ENCODE measurements around the gene LAMTOR5.
"Not testable (repeated sequence)": the region's sequence is repeated elsewhere in the genome, so short reads cannot be mapped to it uniquely, and the experiment has no call there.

Gene LAMTOR5

DNA sequence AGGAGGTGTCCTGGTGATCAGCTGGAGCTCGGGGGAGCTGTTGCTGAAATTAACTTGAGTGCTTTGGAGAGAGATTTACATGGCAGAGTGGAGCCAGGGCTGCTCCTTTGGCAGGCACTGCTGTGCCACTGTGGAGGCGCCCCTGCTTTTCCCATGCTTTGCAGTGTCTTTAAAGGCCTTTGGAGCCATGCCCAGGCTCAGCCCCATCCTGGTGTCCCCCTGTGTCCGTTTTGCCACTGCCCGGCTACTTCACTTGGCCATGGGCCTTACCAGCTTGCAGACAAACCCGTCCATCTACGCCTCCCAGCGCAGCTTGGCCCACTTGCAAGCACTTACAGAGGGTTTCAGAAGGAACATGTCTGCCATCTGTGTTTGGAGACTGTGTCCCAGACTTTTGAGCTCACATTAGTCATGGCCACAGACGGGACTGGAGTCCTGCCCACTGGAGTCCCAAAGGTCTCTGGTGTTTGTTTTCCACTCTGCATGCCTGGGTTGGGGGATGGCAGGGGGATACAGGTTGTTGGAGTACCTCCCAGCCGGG, 18.2 kb upstream of the LAMTOR5 start:
- no peak for FAIRE-seq

DNA sequence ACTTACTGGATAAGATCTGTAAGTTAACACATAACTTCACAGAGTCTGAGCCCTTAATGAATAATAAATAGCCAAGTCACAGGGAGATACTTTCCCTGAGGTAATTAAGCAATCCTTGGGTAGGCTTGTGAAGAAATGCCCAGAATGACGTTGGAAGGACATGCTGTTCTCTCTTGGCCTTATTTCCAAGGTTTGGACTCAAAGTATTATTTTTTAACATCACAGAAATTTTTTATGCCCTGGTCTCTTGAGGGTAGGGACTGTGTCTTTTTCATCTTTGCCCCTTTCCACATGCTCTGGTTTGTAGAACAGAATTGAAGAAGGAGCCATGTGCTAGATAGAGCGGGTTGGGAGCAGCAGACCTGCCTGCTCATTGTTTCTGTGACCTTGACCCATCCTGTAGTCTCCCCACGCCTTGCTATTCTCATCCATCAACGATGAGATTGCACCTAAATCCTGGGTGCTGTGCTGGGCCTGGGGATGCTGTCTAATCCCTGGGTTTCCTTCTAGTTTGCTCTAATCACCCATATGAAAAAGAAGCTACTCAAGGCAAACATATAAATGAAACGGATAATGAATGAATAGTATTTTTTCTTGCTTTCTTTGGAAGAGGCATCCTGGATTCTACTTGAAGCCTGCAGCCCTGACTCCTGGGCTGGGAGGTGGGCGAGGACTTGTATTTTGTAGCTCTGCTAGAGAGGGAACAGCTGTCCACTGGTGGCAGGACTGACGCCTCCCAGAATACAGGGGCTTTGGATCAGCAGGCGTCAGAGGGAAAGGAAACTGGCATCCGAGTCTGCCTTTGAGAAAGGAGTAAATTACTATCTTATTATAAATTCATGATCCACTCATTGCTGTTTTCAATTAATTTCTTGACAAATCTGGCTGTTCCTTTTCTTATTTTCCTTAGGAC, 17.5 kb upstream of the LAMTOR5 start:
- no peak for FAIRE-seq

DNA sequence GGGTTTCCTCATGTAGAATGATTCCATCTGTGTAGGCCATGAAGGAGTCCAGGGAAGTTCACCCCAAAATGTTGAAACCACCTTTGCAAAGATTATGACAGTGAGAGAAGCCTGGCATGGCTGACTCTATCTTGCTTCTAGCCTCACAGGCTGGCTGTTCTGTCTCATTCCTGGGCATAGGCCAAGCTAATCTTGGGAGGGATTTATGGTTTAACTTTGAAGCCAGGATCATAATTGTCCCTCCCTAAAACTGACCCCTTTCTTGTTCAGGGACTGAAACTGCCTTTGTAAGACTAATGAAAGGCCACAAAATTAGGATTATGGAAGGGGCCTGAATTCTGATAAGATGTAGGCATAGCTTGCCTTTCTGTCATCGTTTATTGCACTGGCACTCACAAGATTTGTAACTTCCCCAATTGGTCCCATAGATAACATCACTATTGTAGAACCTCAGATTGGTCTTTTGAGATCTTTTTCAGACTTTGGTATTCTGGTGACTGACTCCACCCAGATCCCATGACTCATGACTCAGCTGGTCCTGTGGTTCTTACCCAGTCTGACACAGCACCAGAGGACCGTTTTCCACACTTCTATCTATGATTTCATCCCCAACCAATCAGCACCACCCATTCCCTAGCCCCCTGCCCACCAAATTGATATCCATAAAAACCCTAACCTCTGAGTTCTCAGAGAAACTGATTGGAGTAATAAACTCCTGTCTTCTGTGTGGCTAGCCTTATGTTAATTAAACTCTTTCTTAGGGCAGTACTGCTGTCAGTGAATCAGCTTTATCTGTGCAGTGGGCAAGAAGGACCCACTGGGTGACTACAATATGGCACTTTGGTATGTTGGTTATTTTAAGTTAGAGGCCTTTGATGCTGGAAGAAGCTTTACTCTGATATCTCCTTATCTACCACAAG, 13.6 kb upstream of the LAMTOR5 start:
- no peak for FAIRE-seq

GRCh38 chr1:110420023-110420662, 12.6 kb upstream of the LAMTOR5 start:
- FAIRE-seq: no peak

DNA sequence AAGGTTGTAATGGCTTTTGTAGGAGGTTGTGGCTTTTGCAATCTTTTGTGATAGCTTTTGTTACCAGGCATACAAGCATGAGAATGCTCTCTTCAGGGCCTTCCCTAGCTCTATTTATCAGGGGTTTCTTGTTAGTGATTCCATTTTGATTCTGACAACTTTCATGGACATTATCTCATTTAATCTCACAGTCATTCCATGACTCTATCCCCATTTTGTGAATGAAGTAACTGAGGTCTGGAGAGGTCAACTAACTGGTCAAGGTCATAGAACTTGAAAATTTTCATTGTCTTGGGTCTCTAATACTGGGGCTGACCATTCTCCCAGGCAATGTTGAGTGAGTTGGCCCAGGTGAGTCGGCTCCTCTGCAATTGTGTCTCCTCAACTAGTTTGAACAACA, 11.2 kb upstream of the LAMTOR5 start:
- FAIRE-seq: no peak

DNA sequence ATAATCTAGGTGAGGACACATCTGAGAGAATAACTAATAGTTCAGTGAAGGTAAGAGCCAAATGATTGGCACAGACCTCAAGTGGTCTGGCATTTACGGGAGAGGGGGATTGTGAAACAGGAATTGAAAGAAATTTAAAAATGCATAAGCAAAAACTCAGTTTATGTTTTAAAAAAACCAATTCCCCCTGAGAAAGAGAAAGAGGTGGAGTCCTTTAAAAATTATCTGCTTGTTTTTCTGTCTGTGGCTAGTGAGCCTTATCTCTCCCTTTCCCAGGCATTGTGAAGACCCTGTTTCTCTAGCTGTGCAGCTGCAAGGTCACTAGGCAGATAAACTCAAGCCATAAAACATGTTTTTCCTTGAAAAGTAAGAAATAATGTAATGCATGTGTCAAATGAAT, 5.6 kb upstream of the LAMTOR5 start:
- FAIRE-seq: not testable (repeated sequence)

GRCh38 chr1:110412576-110412975, 5.1 kb upstream of the LAMTOR5 start:
- no peak for FAIRE-seq

DNA sequence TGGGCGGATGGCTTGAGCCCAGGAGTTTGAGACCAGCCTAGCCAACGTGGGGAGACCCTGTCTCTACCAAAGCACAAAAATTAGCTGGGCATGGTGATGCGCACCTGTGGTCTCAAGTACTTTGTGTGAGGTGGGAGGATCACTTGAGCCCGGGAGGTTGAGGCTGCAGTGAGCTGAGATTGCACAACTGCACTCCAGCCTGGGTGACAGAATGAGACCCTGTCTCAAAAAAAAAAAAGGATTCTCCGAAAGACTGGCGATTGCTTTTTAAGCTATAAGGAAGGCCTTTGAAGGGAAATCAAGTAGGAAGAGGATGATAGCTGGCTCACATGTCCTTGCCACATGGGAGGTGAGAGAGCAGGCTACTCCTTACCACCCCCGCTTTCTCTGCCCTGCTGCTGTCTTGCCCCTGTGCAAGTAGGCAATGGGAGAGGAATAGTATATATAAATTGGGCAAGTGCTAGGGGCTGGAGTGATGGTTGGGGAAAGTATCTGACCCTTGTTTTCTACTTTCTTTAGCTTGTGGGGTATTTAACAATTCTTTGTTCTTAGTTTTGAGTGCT, 3.8 kb upstream of the LAMTOR5 start:
- no peak for FAIRE-seq

DNA sequence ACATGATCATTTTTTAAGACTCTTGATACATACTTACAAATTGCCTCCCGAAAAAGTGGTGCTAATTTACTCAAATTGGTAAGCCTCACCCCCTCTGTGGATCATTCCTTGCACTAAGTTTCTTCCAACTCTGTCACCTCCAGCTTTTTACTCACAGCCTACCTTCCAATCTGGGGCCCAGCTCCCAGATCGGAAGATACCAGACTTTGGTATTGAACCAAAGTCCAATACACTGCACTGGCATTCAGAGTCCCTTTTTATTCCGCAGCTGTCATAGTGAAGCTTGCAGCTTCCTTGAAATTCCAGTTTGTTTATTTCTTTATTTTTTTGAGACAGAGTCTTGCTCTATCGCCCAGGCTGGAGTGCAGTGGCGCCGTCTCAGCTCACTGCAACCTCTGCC, 1.8 kb upstream of the LAMTOR5 start:
- no peak for FAIRE-seq

DNA sequence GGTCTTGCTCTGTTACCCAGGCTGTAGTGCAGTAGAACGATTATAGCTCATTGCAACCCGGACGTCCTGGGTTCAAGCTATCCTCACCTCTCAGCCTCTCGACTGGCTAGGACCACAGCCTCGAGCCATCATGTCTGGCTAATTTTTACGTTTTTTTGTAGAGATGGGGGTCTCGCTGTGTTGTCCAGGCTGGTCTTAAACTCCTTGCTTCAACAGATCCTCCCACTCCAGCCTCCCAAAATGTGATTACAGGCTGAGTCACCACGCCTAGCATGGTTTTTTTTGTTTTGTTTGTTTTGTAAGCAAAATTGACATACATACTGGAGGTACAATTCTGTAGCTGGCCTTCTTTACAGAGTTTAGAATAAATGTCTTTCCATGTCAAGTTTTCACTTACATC, 994 bp upstream of the LAMTOR5 start:
- no peak for FAIRE-seq

DNA sequence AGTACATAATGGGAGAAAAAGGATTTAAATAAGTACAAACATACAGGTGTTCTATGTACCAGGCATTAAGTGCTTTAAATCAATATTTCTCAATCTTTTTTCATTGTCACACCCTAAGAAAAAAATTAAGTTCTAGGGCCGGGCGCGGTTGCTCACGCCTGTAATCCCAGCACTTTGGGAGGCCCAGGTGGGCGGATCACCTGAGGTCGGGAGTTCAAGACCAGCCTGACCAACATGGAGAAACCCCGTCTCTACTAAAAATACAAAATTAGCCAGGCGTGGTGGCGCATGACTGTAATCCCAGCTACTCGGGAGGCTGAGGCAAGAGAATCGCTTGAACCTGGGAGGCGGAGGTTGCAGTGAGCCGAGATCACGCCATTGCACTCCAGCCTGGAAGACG, 1.1 kb downstream of the LAMTOR5 start:
- FAIRE-seq: not testable (repeated sequence)

DNA sequence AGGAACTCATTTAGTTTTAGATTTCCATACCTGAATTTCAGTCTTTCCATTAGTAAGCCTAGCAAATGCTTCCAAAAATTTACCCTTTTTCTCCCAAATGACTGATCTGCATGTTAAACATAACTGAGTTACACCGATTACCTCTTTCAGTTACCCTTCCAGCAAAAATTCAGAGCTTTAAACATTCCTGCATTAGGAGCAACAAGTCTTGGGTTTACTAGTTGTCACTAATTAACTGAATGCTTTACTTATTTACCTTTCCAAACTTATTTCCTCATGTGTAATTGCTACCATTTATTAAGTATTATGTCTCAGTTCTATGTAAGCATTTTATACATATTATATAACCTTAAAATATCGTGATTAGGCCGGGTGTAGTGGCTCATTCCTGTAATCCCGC, 3.1 kb downstream of the LAMTOR5 start:
- no peak for FAIRE-seq

- FAIRE-seq: no peak
Observed at GRCh38 chr1:110403805-110404204, 3.7 kb downstream of the LAMTOR5 start.

DNA sequence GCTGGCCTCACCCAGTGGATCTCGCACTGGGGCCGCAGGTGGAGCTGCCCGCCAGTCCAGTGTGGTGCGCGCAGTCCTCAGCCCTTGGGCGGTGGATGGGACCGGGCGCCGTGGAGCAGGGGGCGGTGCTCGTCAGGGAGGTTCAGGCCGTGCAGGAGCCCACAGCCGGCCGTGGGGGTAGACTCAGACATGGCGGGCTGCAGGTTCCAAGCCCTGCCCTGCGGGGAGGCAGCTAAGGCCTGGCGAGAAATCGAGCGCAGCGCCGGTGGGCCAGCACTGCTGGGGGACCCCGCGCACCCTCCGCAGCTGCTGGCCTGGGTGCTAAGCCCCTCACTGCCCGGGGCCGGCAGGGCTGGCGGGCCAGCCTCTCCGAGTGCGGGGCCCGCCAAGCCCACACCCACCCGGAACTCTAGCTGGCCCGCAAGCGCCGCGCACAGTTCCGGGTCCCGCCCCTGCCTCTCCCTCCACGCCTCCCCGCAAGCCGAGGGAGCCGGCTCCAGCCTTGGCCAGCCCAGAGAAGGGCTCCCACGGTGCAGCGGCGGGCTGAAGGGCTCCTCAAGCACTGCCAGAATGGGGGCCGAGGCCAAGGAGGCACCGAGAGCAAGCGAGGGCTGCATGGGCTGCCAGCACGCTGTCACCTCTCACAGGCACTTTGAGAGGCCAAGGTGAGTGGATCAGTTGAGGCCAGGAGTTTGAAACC, 11.1 kb downstream of the LAMTOR5 start:
- not testable (repeated sequence) for FAIRE-seq

DNA sequence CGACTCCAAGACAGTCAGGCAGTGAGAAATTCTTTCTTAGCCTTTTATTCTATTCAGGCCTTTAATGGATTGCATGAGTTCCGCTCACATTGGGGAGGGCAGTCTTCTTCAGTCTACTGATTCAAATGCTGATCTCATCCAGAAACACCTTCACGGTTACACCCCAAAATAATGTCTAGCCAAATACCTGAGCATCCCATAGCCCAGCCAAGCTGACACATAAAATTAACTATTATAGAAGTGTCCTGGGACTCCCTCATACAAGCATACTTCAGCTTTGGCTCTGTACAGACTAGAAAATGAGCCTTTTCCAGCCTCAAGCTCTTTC, 13.0 kb downstream of the LAMTOR5 start:
- FAIRE-seq: no peak

DNA sequence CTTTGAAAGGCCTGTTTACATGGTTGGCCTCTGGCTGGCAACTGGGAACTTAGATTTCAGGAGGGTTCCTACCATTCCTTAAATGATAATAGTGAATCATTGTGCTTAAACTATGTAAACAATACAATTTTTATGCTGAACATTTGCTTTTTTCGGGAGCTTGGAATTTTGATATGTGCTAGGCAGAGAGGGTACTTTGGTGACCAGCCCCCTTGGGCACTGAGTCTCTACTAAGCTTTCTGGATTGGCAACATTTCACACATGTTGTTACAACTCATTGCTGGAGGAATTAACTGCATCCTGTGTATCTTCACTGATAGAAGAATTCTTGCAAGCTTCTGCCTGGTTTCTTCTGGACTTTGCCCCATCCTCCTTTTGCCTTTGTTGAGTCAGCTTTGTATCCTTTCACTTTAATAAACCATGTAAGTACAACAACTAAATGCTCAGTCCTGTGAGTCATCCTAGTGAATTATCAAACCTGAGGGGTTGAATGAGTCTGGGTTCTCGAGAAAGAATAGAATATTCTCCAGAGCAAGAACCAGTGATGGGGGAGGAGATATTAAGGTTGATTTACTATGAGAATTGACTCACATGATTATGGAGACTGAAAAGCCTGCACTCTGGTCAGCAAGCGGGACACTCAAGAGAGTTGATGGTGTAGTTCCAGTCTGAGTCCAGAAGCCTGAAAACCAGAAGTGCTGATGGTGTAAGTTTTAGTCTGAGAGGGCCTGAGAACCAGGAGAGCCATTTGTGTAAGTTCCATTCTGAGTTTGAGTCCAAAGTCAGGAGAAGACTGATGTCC, 13.6 kb downstream of the LAMTOR5 start:
- no peak for FAIRE-seq

DNA sequence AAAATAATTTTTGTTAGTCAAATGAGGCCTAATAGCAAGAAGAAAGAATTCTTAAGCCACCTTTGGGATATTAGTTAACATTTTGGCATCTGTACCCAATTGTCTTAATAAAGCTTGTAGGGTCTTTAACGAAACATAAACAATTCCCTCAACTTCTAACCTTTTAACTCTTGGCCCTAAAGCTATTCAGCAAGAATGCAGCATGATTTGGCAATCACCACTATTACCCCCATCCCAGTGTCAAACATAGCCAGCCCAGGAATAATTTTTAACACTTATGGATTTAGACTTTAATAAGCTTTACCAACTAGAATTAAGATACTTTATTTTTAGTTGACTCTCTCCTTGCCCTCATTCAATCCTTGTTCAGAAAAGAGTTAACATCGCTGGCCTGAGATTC, 14.2 kb downstream of the LAMTOR5 start:
- no peak for FAIRE-seq

- FAIRE-seq: peak; percentile 98
Observed at GRCh38 chr1:110390692-110391245, 16.7 kb downstream of the LAMTOR5 start, which contains the start of gene SLC16A4. TSS of gene SLC16A4 (minus strand) at chr1:110391026. CDS start at chr1:110389323, 1,703 bp downstream.

DNA sequence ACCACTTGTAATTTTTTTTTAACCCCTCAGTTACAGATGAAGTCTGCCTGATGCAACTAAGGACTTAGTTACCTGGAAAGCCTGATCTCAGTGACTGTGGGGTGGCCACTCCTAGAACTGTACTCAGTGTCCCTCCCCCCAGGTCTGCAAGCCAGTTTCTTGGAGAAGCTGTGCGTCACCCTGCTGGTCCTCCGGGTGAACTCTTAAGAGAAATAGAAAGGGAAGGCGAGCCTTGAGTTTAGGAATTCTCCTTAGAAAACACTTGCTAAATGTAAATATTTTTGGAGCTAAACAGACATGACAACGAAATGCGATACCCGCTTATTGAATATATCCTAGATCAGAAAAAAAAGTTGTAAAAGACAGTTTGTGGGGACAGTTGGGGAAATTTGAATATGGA, 17.4 kb downstream of the LAMTOR5 start:
- peak; percentile 79 for FAIRE-seq

GRCh38 chr1:110387048-110387754, 20.3 kb downstream of the LAMTOR5 start:
- FAIRE-seq: no peak

Measured in A204.1 (cell line).